Mucosa of rectum (tissue), 2 donors: ENCODE data around the gene ZMYM3.
"Not testable (repeated sequence)": the region's sequence is repeated elsewhere in the genome, so short reads cannot be mapped to it uniquely, and the experiment has no call there.

Experiments used
- H3K27ac ChIP-seq, 2 donors: one replicate each; pipeline ENCODE4 v1.7.0; 2013; ENCODE audit warnings: inconsistent platforms in 2 of 2, low read depth in 2 of 2, low read length in 2 of 2
- H3K27me3 ChIP-seq, 2 donors: one replicate each; pipeline ENCODE4 v1.7.0; 2013; ENCODE audit warnings: low read length in 2 of 2; ENCODE audit not compliant: control insufficient read depth in 2 of 2, insufficient read depth in 2 of 2
- H3K36me3 ChIP-seq, 2 donors: one replicate each; pipeline ENCODE4 v1.7.0; 2013; ENCODE audit warnings: low read length in 2 of 2; ENCODE audit not compliant: control insufficient read depth in 2 of 2, insufficient read depth in 2 of 2
- H3K4me1 ChIP-seq, 2 donors: one replicate each; pipeline ENCODE4 v1.7.0; 2013; ENCODE audit warnings: low read length in 2 of 2, mild to moderate bottlenecking in 1 of 2; ENCODE audit not compliant: control insufficient read depth in 2 of 2, insufficient read depth in 2 of 2
- H3K4me3 ChIP-seq, 2 donors: one replicate each; pipeline ENCODE4 v1.7.0; 2013; ENCODE audit warnings: low read length in 2 of 2
- H3K9ac ChIP-seq, 2 donors: one replicate each; pipeline ENCODE4 v1.7.0; 2013; ENCODE audit warnings: low read length in 2 of 2, low read depth in 1 of 2, mild to moderate bottlenecking in 1 of 2
- H3K9me3 ChIP-seq, 2 donors: one replicate each; pipeline ENCODE4 v1.7.0; 2013; ENCODE audit warnings: low read length in 2 of 2; ENCODE audit not compliant: control insufficient read depth in 2 of 2
- donor health status: healthy.
- donor health status: Normal muscosa, but diverticular disease.

ZMYM3 gene

DNA sequence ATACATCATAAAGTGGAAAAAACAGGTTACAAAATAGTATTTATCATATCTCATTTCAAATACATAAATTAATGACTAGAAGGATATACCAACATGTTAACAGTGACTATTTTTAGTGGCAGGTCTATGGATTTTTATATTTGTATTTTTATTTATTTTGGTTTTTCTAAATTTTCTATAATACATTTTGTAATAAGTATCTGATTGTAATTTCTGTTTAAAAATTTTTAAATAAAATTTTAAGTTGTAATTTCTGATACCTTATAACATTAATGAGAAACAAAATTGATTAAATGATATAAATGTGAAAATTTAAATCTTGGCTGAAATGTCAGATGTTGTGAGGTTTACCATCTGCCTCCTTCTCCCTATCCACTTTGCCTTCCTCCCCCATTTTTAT lies 32.0 kb upstream of the ZMYM3 start:
- H3K27ac ChIP-seq: no peak overlapping the region
- H3K36me3 ChIP-seq: peaks cover 3 to 5% of the 10 kb centered on the region in 2 donors
- H3K4me3 ChIP-seq: peak overlapping the region in 1 of 2 donors; percentile 42
- no peaks in the 10 kb centered on the region for H3K27me3 ChIP-seq
- H3K9me3 ChIP-seq: no peaks in the 10 kb centered on the region
- no peak overlapping the region for H3K9ac ChIP-seq
- peaks cover 0 to 4% of the 10 kb centered on the region in 2 donors for H3K4me1 ChIP-seq

GRCh38 chrX:71283403-71284143 lies 29.6 kb upstream of the ZMYM3 start, which contains the start of gene NONO:
Gene NONO, plus strand, starts transcription at chrX:71283635. Its CDS starts 7,003 bp downstream, at chrX:71290638.
- H3K9me3 ChIP-seq: no peaks in the 10 kb centered on the region
- peak within 1 kb of the TSS; percentile 89 to 93 for H3K9ac ChIP-seq
- no peaks in the 10 kb centered on the region for H3K27me3 ChIP-seq
- H3K4me1 ChIP-seq: peaks cover 0 to 4% of the 10 kb centered on the region in 2 donors
- no peaks in the 10 kb centered on the region for H3K36me3 ChIP-seq
- peak within 1 kb of the TSS; percentile 87 to 93 for H3K4me3 ChIP-seq
- H3K27ac ChIP-seq: peak within 1 kb of the TSS; percentile 87 to 88

GRCh38 chrX:71282514-71283402 lies 28.8 kb upstream of the ZMYM3 start:
- Histone ChIP-seq H3K27me3 (no peaks in the 10 kb centered on the region), H3K4me3 (peak overlapping the region; percentile 65 to 87), H3K9ac (peak overlapping the region; percentile 60 to 71)

GRCh38 chrX:71281300-71281699 lies 27.4 kb upstream of the ZMYM3 start:
- not testable (repeated sequence) for H3K4me1 ChIP-seq, H3K27me3 ChIP-seq, H3K4me3 ChIP-seq, H3K36me3 ChIP-seq, H3K9ac ChIP-seq, H3K27ac ChIP-seq, H3K9me3 ChIP-seq

More at GRCh38 chrX:71282514-71283402, 28.8 kb upstream of the ZMYM3 start:
- Histone ChIP-seq H3K4me1 (peaks cover 0 to 4% of the 10 kb centered on the region in 2 donors), H3K9me3 (no peaks in the 10 kb centered on the region), H3K27ac (peak overlapping the region; percentile 73 to 82), H3K36me3 (no peaks in the 10 kb centered on the region)

DNA sequence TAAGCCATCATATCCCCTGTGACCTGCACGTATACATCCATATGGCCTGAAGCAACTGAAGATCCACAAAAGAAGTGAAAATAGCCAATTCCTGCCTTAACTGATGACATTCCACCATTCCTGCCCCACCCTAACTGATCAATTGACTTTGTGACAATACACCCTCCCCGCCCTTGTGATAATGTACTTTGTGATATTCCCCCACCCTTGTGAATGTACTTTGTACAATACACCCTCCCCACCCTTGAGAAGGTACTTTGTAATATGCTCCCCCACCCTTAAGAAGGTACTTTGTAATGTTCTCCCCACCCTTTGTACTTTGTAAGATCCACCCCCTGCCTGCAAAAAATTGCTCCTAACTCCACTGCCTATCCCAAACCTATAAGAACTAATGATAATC lies 18.4 kb upstream of the ZMYM3 start:
- not testable (repeated sequence) for H3K27ac ChIP-seq, H3K27me3 ChIP-seq, H3K9ac ChIP-seq, H3K9me3 ChIP-seq, H3K4me1 ChIP-seq, H3K4me3 ChIP-seq, H3K36me3 ChIP-seq

GRCh38 chrX:71269801-71270395 lies 16.0 kb upstream of the ZMYM3 start:
- no peak overlapping the region for H3K9ac ChIP-seq
- no peaks in the 10 kb centered on the region for H3K36me3 ChIP-seq
- no peaks in the 10 kb centered on the region for H3K4me1 ChIP-seq
- no peaks in the 10 kb centered on the region for H3K9me3 ChIP-seq
- no peak overlapping the region for H3K4me3 ChIP-seq
- no peaks in the 10 kb centered on the region for H3K27me3 ChIP-seq
- no peak overlapping the region for H3K27ac ChIP-seq

- H3K4me3 ChIP-seq, H3K9me3 ChIP-seq: not testable (repeated sequence)
These were observed 14.7 kb upstream of the ZMYM3 start for GRCh38 chrX:71268624-71269023.

DNA sequence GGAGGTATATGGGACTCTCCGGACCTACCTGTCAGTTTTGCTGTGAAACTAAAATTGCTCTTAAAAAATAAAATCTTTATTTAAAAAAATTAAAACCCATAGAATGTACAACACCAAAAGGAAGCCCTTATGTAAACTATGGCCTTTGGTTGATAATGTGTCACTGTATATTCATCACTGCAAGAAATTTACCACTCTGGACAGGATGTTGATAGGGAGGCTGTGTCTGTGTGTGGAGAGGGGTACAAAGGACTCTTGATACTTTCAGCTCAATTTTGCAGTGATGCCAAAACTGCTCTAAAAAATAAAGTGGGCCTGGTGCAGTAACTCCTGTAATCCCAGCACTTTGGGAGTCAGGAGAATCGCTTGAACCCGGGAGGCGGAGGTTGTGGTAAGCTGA lies 2.9 kb upstream of the ZMYM3 start:
- H3K27ac ChIP-seq: no peak overlapping the region
- H3K27me3 ChIP-seq: no peaks in the 10 kb centered on the region
- no peaks in the 10 kb centered on the region for H3K9me3 ChIP-seq
- no peak overlapping the region for H3K4me3 ChIP-seq
- H3K4me1 ChIP-seq: peaks cover 5% of the 10 kb centered on the region in 2 donors
- no peaks in the 10 kb centered on the region for H3K36me3 ChIP-seq
- no peak overlapping the region for H3K9ac ChIP-seq

More at GRCh38 chrX:71268624-71269023, 14.7 kb upstream of the ZMYM3 start:
- H3K9ac ChIP-seq, H3K27ac ChIP-seq, H3K4me1 ChIP-seq, H3K36me3 ChIP-seq, H3K27me3 ChIP-seq: not testable (repeated sequence)

DNA sequence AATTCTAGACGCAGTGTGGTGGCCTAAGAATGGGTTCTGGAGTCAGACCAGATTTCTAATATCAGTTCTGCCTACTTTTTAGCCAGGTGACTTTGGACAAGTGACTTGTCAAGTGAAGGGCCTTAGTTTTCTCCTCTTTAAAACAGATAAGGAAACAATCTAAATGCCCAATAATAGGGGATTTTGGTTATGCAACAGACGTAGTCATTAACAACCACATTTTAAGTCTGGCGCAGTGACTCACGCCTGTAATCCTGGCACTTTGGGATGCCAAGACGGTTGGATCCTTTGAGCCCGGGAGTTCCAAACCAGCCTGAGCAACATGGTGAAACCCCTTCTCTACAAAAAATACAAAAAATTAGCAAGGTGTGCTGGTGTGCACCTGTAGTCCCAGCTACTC lies 2.1 kb upstream of the ZMYM3 start:
- no peaks in the 10 kb centered on the region for H3K27me3 ChIP-seq
- no peak overlapping the region for H3K27ac ChIP-seq
- no peak overlapping the region for H3K9ac ChIP-seq
- H3K36me3 ChIP-seq: no peaks in the 10 kb centered on the region
- H3K4me1 ChIP-seq: peaks cover 5% of the 10 kb centered on the region in 2 donors
- H3K4me3 ChIP-seq: no peak overlapping the region
- no peaks in the 10 kb centered on the region for H3K9me3 ChIP-seq
